ENCODE data around the gene CLDN9. TPM values are rescaled to one million over a fixed set of nuclear protein-coding genes. Genes with fewer than 3 reads are reported as not detected.

The CLDN9 gene
- total RNA-seq, 1 experiment from 2014 or later: 1.3 TPM

- Histone ChIP-seq H4K5ac (ENCODE audit: insufficient read length, low read depth, low read length) (no peak within 1 kb of the TSS), H2BK120ac (ENCODE audit: low read depth, low read length, poor library complexity, severe bottlenecking) (no peak within 1 kb of the TSS), H4K8ac (replicated peaks; ENCODE audit: insufficient read length, low read depth, low read length) (no peak within 1 kb of the TSS), H3K23ac (ENCODE audit: insufficient read length, low read depth, low read length) (no peak within 1 kb of the TSS), H3K27ac (ENCODE audit: insufficient read length, low read depth, low read length) (peak within 1 kb of the TSS; percentile 64), H2AFZ (ENCODE audit: low read length) (no peak within 1 kb of the TSS), H3K9me3 (ENCODE audit: control insufficient read depth, low read depth, low read length) (no peaks in the 10 kb centered on the region), H3K56ac (ENCODE audit: insufficient read length, low read depth, low read length) (no peak within 1 kb of the TSS), H2BK15ac (ENCODE audit: low read depth, low read length) (no peak within 1 kb of the TSS), H3K23me2 (ENCODE audit: insufficient read length, low read depth, low read length, poor library complexity, severe bottlenecking) (peaks cover 33% of the 10 kb centered on the region), H2BK20ac (ENCODE audit: low read depth, low read length, poor library complexity, severe bottlenecking) (no peak within 1 kb of the TSS), H3K4ac (ENCODE audit: low read depth, low read length) (no peak within 1 kb of the TSS; the same call in 1 of the 2 replicates), H3K4me2 (ENCODE audit: insufficient read depth, insufficient read length, low read length) (peak within 1 kb of the TSS; percentile 51), H4K91ac (ENCODE audit: insufficient read length, low read depth, low read length) (no peak within 1 kb of the TSS), H3K79me1 (ENCODE audit: insufficient read depth, low read depth, low read length, poor library complexity, severe bottlenecking) (no peaks in the 10 kb centered on the region), H3T11ph (ENCODE audit: low read length) (no peak within 1 kb of the TSS), H3K79me2 (ENCODE audit: insufficient read depth, low read length) (peaks cover 9% of the 10 kb centered on the region; the same call in 1 of the 2 replicates), H2BK5ac (ENCODE audit: insufficient read length, low read length) (no peak within 1 kb of the TSS), H3K27me3 (ENCODE audit: insufficient read depth, low read length) (no peaks in the 10 kb centered on the region), H3K14ac (ENCODE audit: insufficient read depth, low read length) (peak within 1 kb of the TSS; percentile 87), H3K4me1 (ENCODE audit: insufficient read depth, low read length) (peaks cover 2% of the 10 kb centered on the region; the same call in 1 of the 2 replicates), H2AK5ac (ENCODE audit: insufficient read length, low read length) (no peak within 1 kb of the TSS), H4K20me1 (ENCODE audit: control insufficient read depth, insufficient read depth, insufficient read length) (no peaks in the 10 kb centered on the region), H3K18ac (ENCODE audit: insufficient read length, low read depth, low read length) (peak within 1 kb of the TSS; percentile 89), H2BK12ac (ENCODE audit: insufficient read length, low read depth, low read length) (no peak within 1 kb of the TSS), H3K9ac (ENCODE audit: extremely low read depth, insufficient read length, low read length) (peak within 1 kb of the TSS; percentile 76)
- DNase-seq: peak; percentile 83
- no CpG with 5 or more reads among the region's 49 CpGs for WGBS (ENCODE audit: extremely low coverage, insufficient read length, low lambda C conversion rate)
- Mint-ChIP-seq H3K27me3 (ENCODE audit: low read depth) (peaks cover 7% of the 10 kb centered on the region; the same call in 1 of the 2 replicates), H3K9me3 (no peaks in the 10 kb centered on the region; a peak in 2 of 5 replicates), H3K36me3 (ENCODE audit: insufficient read depth in 1 of 3, low read depth in 3 of 3) (peaks cover 17 to 37% (median 25%) of the 10 kb centered on the region in 3 experiments), H3K4me1 (peaks cover 34 to 64% of the 10 kb centered on the region in 2 experiments), H3K27ac (peak within 1 kb of the TSS; percentile 98 to 100 (median 99)), H3K4me3 (peak within 1 kb of the TSS; percentile 93 to 96)
- TF ChIP-seq CTCF (conservative IDR thresholded peaks at IDR 0.05): 0 out of 3 replicates have a peak, but pooled peaks have one; percentile 11
These were observed 7.5 kb downstream of the CLDN9 start, which contains the start of gene TNFRSF12A for GRCh38 chr16:3020247-3020603. TSS of gene TNFRSF12A (plus strand) at chr16:3020368. CDS start at chr16:3020398, 30 bp downstream.
